ENCODE measurements around the gene CPVL.

CPVL gene

GRCh38 chr7:29146057-29146706 is at the start of gene CPVL:
Gene CPVL, minus strand, starts transcription at chr7:29146537. Its CDS starts 25,476 bp downstream, at chr7:29121061.
- no peak for TF ChIP-seq CTCF (conservative IDR thresholded peaks at IDR 0.05)
- peak within 1 kb of the TSS; percentile 38; the same call in 1 of the 2 replicates for H3K27ac ChIP-seq

DNA sequence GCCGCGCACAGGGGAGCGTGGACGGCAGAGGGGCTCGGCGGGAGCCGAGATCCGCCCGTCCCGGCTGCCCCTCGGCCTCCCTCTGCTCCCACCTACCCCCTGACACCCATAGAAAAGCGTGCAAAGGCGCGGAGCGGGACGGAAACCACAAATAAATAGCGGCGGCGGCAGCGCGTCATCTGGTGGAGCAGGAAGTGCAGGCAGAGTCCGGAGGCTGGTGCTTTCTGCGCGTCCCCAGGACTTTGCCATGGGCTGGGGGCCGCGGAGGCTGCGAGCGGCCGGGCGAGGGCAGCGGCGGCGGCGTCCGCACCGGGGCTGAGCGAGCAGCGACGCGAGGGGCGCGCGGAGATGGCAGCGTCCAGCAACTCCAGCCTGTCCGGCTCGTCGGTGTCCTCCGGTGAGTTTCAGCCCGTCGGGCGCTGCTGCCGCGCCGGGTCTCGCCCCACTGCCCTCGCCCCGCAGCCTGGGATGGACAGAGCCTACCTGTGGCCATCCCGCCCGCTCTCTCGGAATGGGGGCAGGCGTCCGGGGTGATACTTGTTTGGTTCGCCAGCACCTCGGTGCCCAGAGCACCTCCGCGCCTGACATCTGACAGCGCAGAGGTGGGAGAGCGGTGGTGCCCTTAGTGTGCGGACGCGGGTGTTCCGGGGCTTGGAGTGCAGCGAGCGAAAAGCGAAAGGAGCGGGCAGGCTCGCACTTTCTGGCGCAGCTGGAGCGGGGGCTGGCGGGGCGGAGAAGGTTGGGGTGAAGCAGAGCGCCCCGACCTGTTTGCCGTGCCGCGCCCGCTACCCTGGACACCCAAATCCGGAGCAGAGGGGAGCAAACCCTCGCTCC is 48.5 kb upstream of the CPVL start, which contains the start of gene CHN2:
Gene CHN2, plus strand, starts transcription at position 182 of the 834 bp plus-strand sequence.
- H3K27ac ChIP-seq, result peak within 1 kb of the TSS; percentile 85
- TF ChIP-seq CTCF (conservative IDR thresholded peaks at IDR 0.05), result no peak

GRCh38 chr7:29194206-29194593 is 47.9 kb upstream of the CPVL start:
- H3K27ac ChIP-seq, result peak overlapping the region; percentile 85
- no peak for TF ChIP-seq CTCF (conservative IDR thresholded peaks at IDR 0.05)

DNA sequence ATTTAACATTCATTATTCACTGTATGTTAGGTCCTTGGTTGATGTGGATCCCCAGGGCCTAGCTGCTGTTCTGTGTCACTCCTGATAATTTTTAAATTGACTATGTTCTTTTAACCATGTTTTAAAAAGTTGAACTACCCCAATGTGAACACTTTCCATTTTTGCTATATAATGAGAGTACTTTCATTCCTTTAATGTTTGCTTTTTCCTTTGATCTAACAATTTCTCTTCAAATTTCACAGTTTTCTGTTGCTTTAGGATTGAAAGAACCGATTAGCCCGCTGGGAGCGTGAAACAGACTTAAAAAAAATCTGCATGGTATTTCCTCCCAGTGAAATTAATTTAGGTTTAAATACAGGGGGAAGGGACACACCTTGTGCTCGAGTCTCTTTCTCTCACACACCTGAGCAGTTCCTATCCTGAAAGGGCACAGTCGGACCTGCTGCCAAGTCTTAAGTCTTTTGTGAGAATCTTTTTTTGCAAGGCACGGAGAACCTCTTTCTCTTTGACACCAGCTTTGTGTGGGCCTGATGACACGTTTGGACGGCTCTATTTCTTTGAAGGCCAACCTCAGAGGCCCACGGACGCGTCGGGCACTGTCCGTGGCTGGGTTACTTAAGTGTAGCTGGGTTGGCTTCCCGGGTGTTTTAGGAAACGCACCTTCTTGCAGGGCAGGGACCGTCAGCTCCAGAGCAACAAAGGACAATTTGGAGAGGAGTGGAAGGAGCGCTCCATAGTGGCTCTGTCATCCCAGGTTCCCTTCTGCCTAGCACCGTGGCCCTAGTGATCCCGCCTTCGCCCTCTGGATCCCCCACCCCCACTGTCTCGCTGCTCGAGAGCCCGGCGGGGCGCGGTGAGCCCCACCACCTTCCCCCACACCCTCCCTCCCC is 47.2 kb upstream of the CPVL start:
- peak overlapping the region; percentile 85 for H3K27ac ChIP-seq
- no peak for TF ChIP-seq CTCF (conservative IDR thresholded peaks at IDR 0.05)

DNA sequence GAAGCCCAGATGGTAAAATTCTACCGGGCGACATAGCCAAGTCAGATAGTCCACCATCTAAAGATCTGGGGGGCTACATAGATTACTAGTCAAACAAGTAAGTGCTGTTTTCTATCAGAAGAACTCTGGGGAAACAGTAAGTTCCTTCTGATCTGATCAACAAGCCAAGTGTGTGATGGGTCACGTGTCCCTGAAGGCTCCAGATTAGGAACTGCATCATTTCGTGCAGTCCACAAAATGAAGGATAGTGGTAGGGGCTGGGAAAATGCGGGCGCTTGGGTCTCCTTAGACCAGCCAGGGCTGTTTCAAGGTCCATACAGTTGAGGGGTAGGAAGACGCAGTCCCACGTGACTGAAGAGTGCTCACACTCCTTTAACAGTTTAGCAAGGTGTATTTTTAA is 46.5 kb upstream of the CPVL start:
- TF ChIP-seq CTCF (conservative IDR thresholded peaks at IDR 0.05), result no peak
- no peak overlapping the region; the same call in 1 of the 2 replicates for H3K27ac ChIP-seq

DNA sequence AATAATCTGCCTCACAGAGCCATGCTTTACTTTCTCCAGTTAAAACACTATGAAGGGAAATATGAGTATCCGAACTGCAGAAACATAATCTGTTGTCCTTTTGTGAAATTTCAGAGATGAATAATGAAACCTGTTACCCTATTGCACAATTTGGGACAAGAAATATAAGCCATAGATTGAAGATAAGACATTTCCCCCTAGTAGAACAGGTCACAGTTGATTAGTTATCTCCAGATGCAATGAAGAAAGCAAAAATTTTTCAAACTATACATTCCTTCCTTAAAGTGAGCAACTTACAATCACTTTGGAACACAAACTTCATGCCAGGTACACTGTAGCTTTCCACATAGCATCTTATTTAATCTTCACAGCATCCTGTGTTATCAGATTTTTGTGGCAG is 46.0 kb upstream of the CPVL start:
- no peak overlapping the region for H3K27ac ChIP-seq
- no peak for TF ChIP-seq CTCF (conservative IDR thresholded peaks at IDR 0.05)

Measured in VCaP (cell line).